H1 (cell line): ENCODE measurements around the gene RGS6. TPM values are rescaled to one million over a fixed set of nuclear protein-coding genes. Genes with fewer than 3 reads are reported as not detected.

Experiments used
- CTCF ChIA-PET: fragments of 300-600 bp; sonication (Branson Sonifier 250); formaldehyde crosslinking; loops from one replicate; lab custom pipeline; 2021; ENCODE audit not compliant: partially characterized antibody; lab: Charles Lee
- POLR2A ChIA-PET: fragments of 300-600 bp; sonication (Branson Sonifier 250); formaldehyde crosslinking; loops from one replicate; lab custom pipeline; 2021; ENCODE audit warnings: inconsistent platforms; ENCODE audit not compliant: partially characterized antibody; lab: Charles Lee
- DNase-seq, 2 experiments: peaks; one replicate each; pipeline versions ENCODE4 v3.0.0 to v3.0.0-alpha.2; 2010 to 2022; ENCODE audit warnings: low spot score in 2 of 2, low read depth in 1 of 2, mixed read lengths in 1 of 2
- FAIRE-seq: peaks from 2 replicates; lab custom pipeline; 2011; peaks lifted over from hg19 to GRCh38; lab: Jason Lieb, UNC
- H2AFZ ChIP-seq: 2 replicates; pipeline ENCODE4 v1.8.1; 2012; ENCODE audit warnings: low read length, inconsistent platforms
- H2AK5ac ChIP-seq: 2 replicates; pipeline ENCODE4 v1.6.1; 2013; ENCODE audit warnings: low read depth, low read length
- H2BK120ac ChIP-seq: replicated peaks from 2 replicates; pipeline ENCODE3; 2013; ENCODE audit warnings: low read depth, low read length, inconsistent platforms
- H2BK12ac ChIP-seq: 2 replicates; pipeline ENCODE4 v1.6.1; 2013; ENCODE audit warnings: low read depth, low read length
- H2BK15ac ChIP-seq: 2 replicates; pipeline ENCODE4 v1.6.1; 2013; ENCODE audit warnings: low read length
- H2BK20ac ChIP-seq: 2 replicates; pipeline ENCODE4 v1.6.1; 2013; ENCODE audit warnings: low read length
- H2BK5ac ChIP-seq: 2 replicates; pipeline ENCODE4 v1.6.1; 2013; ENCODE audit warnings: low read depth, low read length
- H3K14ac ChIP-seq: 2 replicates; pipeline ENCODE4 v1.6.1; 2013; ENCODE audit warnings: inconsistent platforms; ENCODE audit not compliant: insufficient read length
- H3K18ac ChIP-seq: 2 replicates; pipeline ENCODE4 v1.6.1; 2013; ENCODE audit warnings: low read length; ENCODE audit errors: extremely low read depth
- H3K23ac ChIP-seq: 2 replicates; pipeline ENCODE4 v1.6.1; 2013; ENCODE audit warnings: inconsistent platforms; ENCODE audit not compliant: insufficient read length
- H3K23me2 ChIP-seq: 2 replicates; pipeline ENCODE4 v1.6.1; 2013; ENCODE audit warnings: low read depth, low read length
- H3K27ac ChIP-seq: 2 replicates; pipeline ENCODE4 v1.6.1; 2011; ENCODE audit warnings: low read depth, low read length, inconsistent platforms
- H3K27me3 ChIP-seq, 4 experiments: replicated peaks in 1 of 4; 1 replicate in 1 of 4; 2 replicates in 3 of 4; pipeline versions ENCODE4 v1.6.1 to v1.8.1; 2011 to 2013; ENCODE audit warnings: low read length in 3 of 4, mild to moderate bottlenecking in 3 of 4, inconsistent platforms in 2 of 4, mixed read lengths in 2 of 4, moderate library complexity in 1 of 4; ENCODE audit not compliant: control insufficient read depth in 3 of 4, insufficient read depth in 3 of 4; ENCODE audit errors: extremely low read depth in 1 of 4
- H3K36me3 ChIP-seq, 4 experiments: 2 replicates each; pipeline versions ENCODE4 v1.6.1 to v1.8.1; 2011 to 2013; ENCODE audit warnings: mild to moderate bottlenecking in 4 of 4, low read length in 3 of 4, moderate library complexity in 2 of 4, control low read depth in 1 of 4, inconsistent platforms in 1 of 4; ENCODE audit not compliant: insufficient read depth in 4 of 4, control insufficient read depth in 2 of 4
- H3K4ac ChIP-seq: replicated peaks from 2 replicates; pipeline ENCODE3; 2013; ENCODE audit warnings: low read length, low read depth, mixed read lengths, inconsistent platforms; ENCODE audit not compliant: insufficient read length
- H3K4me1 ChIP-seq, 4 experiments: replicated peaks in 1 of 4; 1 replicate in 1 of 4; 2 replicates in 3 of 4; pipeline versions ENCODE4 v1.6.1 to v1.8.1; 2011 to 2013; ENCODE audit warnings: low read length in 3 of 4, inconsistent platforms in 2 of 4, mixed read lengths in 1 of 4; ENCODE audit not compliant: insufficient read depth in 4 of 4, control insufficient read depth in 3 of 4
- H3K4me2 ChIP-seq, 2 experiments: 2 replicates each; pipeline versions ENCODE4 v1.6.1 to v1.8.1; 2011 to 2013; ENCODE audit warnings: low read depth in 2 of 2, low read length in 2 of 2, control low read depth in 1 of 2, inconsistent platforms in 1 of 2, mild to moderate bottlenecking in 1 of 2; ENCODE audit not compliant: insufficient read depth in 1 of 2
- H3K4me3 ChIP-seq, 4 experiments: fragments of 200-600, 300-600 bp in 1 of 4; sonication (generic), shearing (Covaris generic), sonication (Bioruptor Twin) in 1 of 4; 2 replicates each; pipeline versions ENCODE4 v1.5.1 to v1.8.1; 2011 to 2016; ENCODE audit warnings: low read length in 4 of 4, low read depth in 3 of 4, control low read depth in 2 of 4, inconsistent platforms in 2 of 4, mild to moderate bottlenecking in 2 of 4, mixed read lengths in 1 of 4, moderate library complexity in 1 of 4; ENCODE audit not compliant: insufficient read depth in 2 of 4; ENCODE audit errors: extremely low read depth in 1 of 4
- H3K56ac ChIP-seq: replicated peaks from 2 replicates; pipeline ENCODE3; 2013; ENCODE audit warnings: low read depth, mild to moderate bottlenecking, mixed read lengths, low read length, inconsistent platforms; ENCODE audit not compliant: insufficient read length
- H3K79me1 ChIP-seq: 2 replicates; pipeline ENCODE4 v1.6.1; 2013; ENCODE audit warnings: low read depth, low read length, control low read depth
- H3K79me2 ChIP-seq, 2 experiments: 2 replicates each; pipeline versions ENCODE4 v1.6.1 to v1.8.1; 2012 to 2013; ENCODE audit warnings: low read length in 2 of 2, mild to moderate bottlenecking in 2 of 2, inconsistent platforms in 1 of 2; ENCODE audit not compliant: insufficient read depth in 2 of 2, control insufficient read depth in 1 of 2
- H3K9ac ChIP-seq, 4 experiments: replicated peaks in 1 of 4; 1 replicate in 1 of 4; 2 replicates in 3 of 4; pipeline versions ENCODE4 v1.6.1 to v1.8.1; 2011 to 2013; ENCODE audit warnings: low read depth in 3 of 4, low read length in 3 of 4, control low read depth in 2 of 4, mild to moderate bottlenecking in 2 of 4, moderate library complexity in 2 of 4, inconsistent platforms in 1 of 4; ENCODE audit errors: extremely low read depth in 1 of 4
- H3K9me3 ChIP-seq, 2 experiments: 2 replicates each; pipeline versions ENCODE4 v1.6.1 to v1.8.1; 2012 to 2013; ENCODE audit warnings: mild to moderate bottlenecking in 2 of 2, moderate library complexity in 2 of 2, control low read depth in 1 of 2, inconsistent platforms in 1 of 2, low read depth in 1 of 2, low read length in 1 of 2, mixed read lengths in 1 of 2; ENCODE audit not compliant: insufficient read depth in 2 of 2
- H4K20me1 ChIP-seq, 2 experiments: replicated peaks in 1 of 2; 2 replicates each; pipeline versions ENCODE3 to v1.8.1; 2011 to 2013; ENCODE audit warnings: inconsistent platforms in 2 of 2, low read length in 2 of 2, mild to moderate bottlenecking in 1 of 2; ENCODE audit not compliant: insufficient read depth in 2 of 2, control insufficient read depth in 1 of 2
- H4K5ac ChIP-seq: 2 replicates; pipeline ENCODE4 v1.6.1; 2013; ENCODE audit warnings: low read length, low read depth, mixed read lengths, inconsistent platforms; ENCODE audit not compliant: insufficient read length
- H4K8ac ChIP-seq: 2 replicates; pipeline ENCODE4 v1.8.0; 2013; ENCODE audit warnings: mild to moderate bottlenecking, moderate library complexity, low read length, inconsistent platforms; ENCODE audit not compliant: insufficient read depth; ENCODE audit errors: extremely low read depth
- H4K91ac ChIP-seq: replicated peaks from 2 replicates; pipeline ENCODE3; 2013; ENCODE audit warnings: low read length, mixed read lengths, inconsistent platforms; ENCODE audit not compliant: insufficient read length
- ATF3 ChIP-seq: IDR thresholded peaks from 2 replicates; pipeline ENCODE4 v1.6.1; 2011; ENCODE audit warnings: low read depth, mild to moderate bottlenecking, low read length; ENCODE audit not compliant: insufficient read depth
- BCL11A ChIP-seq, 2 experiments: IDR thresholded peaks; one replicate each; pipeline ENCODE4 v1.6.1; 2011; ENCODE audit warnings: low read depth in 2 of 2, low read length in 2 of 2, mild to moderate bottlenecking in 2 of 2
- CHD2 ChIP-seq: IDR thresholded peaks from 2 replicates; pipeline ENCODE4 v1.6.1; 2012; ENCODE audit warnings: low read length, improper control_type of control experiment
- E2F6 ChIP-seq: IDR thresholded peaks from 2 replicates; pipeline ENCODE4 v1.6.1; 2012; ENCODE audit warnings: inconsistent platforms
- EP300 ChIP-seq, 2 experiments: IDR thresholded peaks; 1 replicate in 1 of 2; 2 replicates in 1 of 2; pipeline ENCODE4 v1.6.1; 2011 to 2012; ENCODE audit warnings: low read depth in 2 of 2, low read length in 2 of 2, mild to moderate bottlenecking in 2 of 2, borderline replicate concordance in 1 of 2, inconsistent platforms in 1 of 2, moderate library complexity in 1 of 2
- GTF2F1 ChIP-seq: IDR thresholded peaks from 2 replicates; pipeline ENCODE4 v1.6.1; 2012; ENCODE audit warnings: low read depth, low read length, improper control_type of control experiment, borderline replicate concordance
- HDAC6 ChIP-seq: IDR thresholded peaks from one replicate; pipeline ENCODE4 v1.7.1; 2012; ENCODE audit warnings: low read depth, mild to moderate bottlenecking, inconsistent platforms, low read length, moderate library complexity
- JUN ChIP-seq: IDR thresholded peaks from 2 replicates; pipeline ENCODE4 v1.6.1; 2011; ENCODE audit warnings: low read depth, mild to moderate bottlenecking, improper control_type of control experiment, low read length
- KDM1A ChIP-seq: fragments of 200-600, 300-600 bp; sonication (generic); IDR thresholded peaks from 2 replicates; pipeline ENCODE4 v1.7.1; 2016; ENCODE audit warnings: mild to moderate bottlenecking, low read length, borderline replicate concordance
- MAX ChIP-seq: IDR thresholded peaks from 2 replicates; pipeline ENCODE4 v1.6.1; 2012; ENCODE audit warnings: inconsistent platforms
- RFX5 ChIP-seq: IDR thresholded peaks from 2 replicates; pipeline ENCODE4 v1.6.1; 2011; ENCODE audit warnings: low read depth, low read length, improper control_type of control experiment, borderline replicate concordance
- TAF7 ChIP-seq: optimal IDR thresholded peaks from 2 replicates; pipeline ENCODE3; 2011; ENCODE audit warnings: low read depth, mild to moderate bottlenecking, inconsistent platforms, low read length, moderate library complexity, borderline replicate concordance
- ZNF274 ChIP-seq: IDR thresholded peaks from 2 replicates; pipeline ENCODE4 v1.7.0; 2012; ENCODE audit warnings: low read length, borderline replicate concordance; ENCODE audit errors: extremely low read depth
- WGBS, 2 experiments: shearing (Covaris generic) in 1 of 2; methylation state at CpG; one replicate each; pipeline versions ENCODE4 v1.1.6 to v1.1.7; 2013 to 2015; ENCODE audit warnings: low lambda C conversion rate in 2 of 2, mixed read lengths in 2 of 2, inconsistent platforms in 1 of 2, low coverage in 1 of 2, missing lambda C conversion rate in 1 of 2; ENCODE audit not compliant: insufficient replicate concordance in 2 of 2, insufficient coverage in 1 of 2, insufficient read length in 1 of 2; ENCODE audit errors: extremely low coverage in 1 of 2, missing lambda C conversion rate in 1 of 2; 5-methylcytosine and 5-hydroxymethylcytosine counted together
- polyA plus RNA-seq, 7 experiments: library from polyadenylated mRNA; depleted of rRNA in 3 of 7; stranded (reverse) in 5 of 7; unstranded in 2 of 7; fragments of >200 nt in 5 of 7; fragments of 200-250 nt in 2 of 7; gene quantifications; 1 replicate in 5 of 7; 2 replicates in 1 of 7; 4 replicates in 1 of 7; pipeline versions ENCODE4 v1.2.1 to v1.2.3, GENCODE V29; 2011 to 2013; ENCODE audit warnings: missing spikeins in 2 of 7, mixed read lengths in 2 of 7
- total RNA-seq: library from RNA; stranded (reverse); fragmentation: NEBNext Ultra II Directional; extraction: Animal tissue kit (Norgen Biotek cat#: 25700); gene quantifications from 2 replicates; pipeline ENCODE4 v1.2.1, GENCODE V29; 2021

Gene RGS6
- total and polyA plus RNA-seq, 2 of the 8 experiments (the other 6 are each of a cell fraction or from before 2014, with no cell fraction given): 0.26 to 1.1 TPM

GRCh38 chr14:72366619-72367018 is 434.4 kb downstream of the RGS6 start:
- no peak overlapping the region for H3K18ac ChIP-seq
- H3K56ac ChIP-seq: no peak overlapping the region
- no peak overlapping the region for H2BK12ac ChIP-seq
- H3K23me2 ChIP-seq: no peaks in the 10 kb centered on the region; the same call in 1 of the 2 replicates
- no peak overlapping the region for H2AK5ac ChIP-seq
- no peaks in the 10 kb centered on the region for H3K9me3 ChIP-seq
- no peak overlapping the region for H3K4me3 ChIP-seq
- ChIA-PET CTCF (no interaction called here), POLR2A (interaction anchor here (0.6 kb wide), 1 partner anchor 153 kb away, joined by 3 read pairs; no protein-coding TSS in a partner anchor)
- H3K4me2 ChIP-seq: no peak overlapping the region
- no peak overlapping the region for H2BK20ac ChIP-seq
- no peaks in the 10 kb centered on the region for H3K4me1 ChIP-seq
- H4K8ac ChIP-seq: no peak overlapping the region
- no peak for FAIRE-seq
- H4K5ac ChIP-seq: no peak overlapping the region
- H3K14ac ChIP-seq: no peak overlapping the region
- 98% methylated on average over 3 of the region's 3 CpGs; no CpG with 5 or more reads in 1 of the 2 experiments for WGBS, 2 experiments
- H3K9ac ChIP-seq: no peak overlapping the region
- no peaks in the 10 kb centered on the region for H3K79me2 ChIP-seq
- no peak overlapping the region for H2AFZ ChIP-seq
- H3K79me1 ChIP-seq: no peaks in the 10 kb centered on the region
- H2BK5ac ChIP-seq: no peak overlapping the region
- H4K91ac ChIP-seq: no peak overlapping the region
- no peak overlapping the region for H3K4ac ChIP-seq
- H3K27me3 ChIP-seq: peaks cover 0 to 1% (median 0%) of the 10 kb centered on the region in 4 experiments; a peak in 1 of 7 replicates
- no peak overlapping the region for H2BK15ac ChIP-seq
- no peak overlapping the region for H3K27ac ChIP-seq
- H4K20me1 ChIP-seq: no peaks in the 10 kb centered on the region
- no peaks in the 10 kb centered on the region for H3K36me3 ChIP-seq
- H2BK120ac ChIP-seq: no peak overlapping the region
- no peak overlapping the region for H3K23ac ChIP-seq
- DNase-seq: no peak
- TF ChIP-seq GTF2F1 (no peak), TAF7 (no peak), E2F6 (no peak), JUN (no peak), CHD2 (no peak), EP300 (IDR thresholded peaks at IDR 0.05; ENCODE audit: borderline replicate concordance in 1 of 2, low read depth in 2 of 2, low read length in 2 of 2) (no peak), ZNF274 (no peak), BCL11A (IDR thresholded peaks at IDR 0.05; ENCODE audit: low read depth in 2 of 2, low read length in 2 of 2) (no peak), ATF3 (no peak), MAX (no peak), KDM1A (no peak), HDAC6 (no peak), RFX5 (no peak)
